Lower lobe of right lung (tissue), 2 donors: ENCODE data around the gene LRRC34. TPM values are rescaled to one million over a fixed set of nuclear protein-coding genes. Genes with fewer than 3 reads are reported as not detected.

Experiments used
- ATAC-seq, 2 donors: fragments of 200-7000 bp; cut with Tn5 transposase; one replicate each; pipeline ENCODE4 v1.9.1; 2020 to 2022; ENCODE audit warnings: mild to moderate bottlenecking in 2 of 2, moderate library complexity in 2 of 2
- DNase-seq: peaks from one replicate; pipeline ENCODE4 v3.0.0-alpha.2; 2020
- H3K27ac ChIP-seq: fragments of 200-600 bp; one replicate; pipeline ENCODE4 v1.8.0; 2022
- H3K27me3 ChIP-seq: fragments of 200-600 bp; one replicate; pipeline ENCODE4 v1.8.0; 2022; ENCODE audit warnings: low read depth
- H3K36me3 ChIP-seq: fragments of 200-600 bp; one replicate; pipeline ENCODE4 v1.8.0; 2022; ENCODE audit warnings: mild to moderate bottlenecking
- H3K4me1 ChIP-seq: fragments of 200-600 bp; one replicate; pipeline ENCODE4 v1.8.0; 2022
- H3K4me3 ChIP-seq: fragments of 200-600 bp; one replicate; pipeline ENCODE4 v1.8.0; 2022; ENCODE audit warnings: mild to moderate bottlenecking
- H3K9me3 ChIP-seq: fragments of 200-600 bp; one replicate; pipeline ENCODE4 v1.8.0; 2022
- intact Hi-C: fragments of 100-400 bp; cut with DNase I; formaldehyde crosslinking; loops from one replicate; pipeline ENCODE4 v1.11.0; 2022
- total RNA-seq: library from RNA; stranded (reverse); fragmentation: NEBNext Ultra II Directional; extraction: Animal tissue kit (Norgen Biotek cat#: 25700); gene quantifications from one replicate; pipeline ENCODE4 v1.2.1, GENCODE V29; 2021
- TF ChIP-seq, protein P1 (sequence below): fragments of 200-600 bp; IDR thresholded peaks from one replicate; pipeline ENCODE4 v1.8.0; 2022; ENCODE audit warnings: antibody characterized with exemption, mild to moderate bottlenecking
- donor health status: DM: no; HTN: yes; CAD: no; lungs with severe emphysema.

The LRRC34 gene
- total RNA-seq, 1 donor from 2014 or later, result 4.8 TPM

DNA sequence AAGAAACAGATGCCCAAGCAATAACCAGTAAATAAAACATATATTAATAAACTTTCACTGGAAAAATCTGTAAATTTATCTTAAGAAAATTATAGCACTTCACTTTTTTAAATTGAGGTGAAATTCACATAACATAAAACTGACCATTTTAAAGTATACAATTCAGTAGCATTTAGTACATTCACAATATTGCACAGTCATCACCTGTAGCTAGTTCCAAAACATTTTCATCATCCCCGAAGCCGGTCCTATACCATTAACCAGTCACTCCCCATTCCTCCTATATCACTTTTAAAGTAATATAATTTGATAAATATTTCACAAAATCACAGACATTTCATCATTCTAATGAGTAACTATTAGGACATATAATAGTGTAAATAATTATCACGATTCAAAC lies 8.0 kb downstream of the LRRC34 start:
- ATAC-seq, result no peak
- Histone ChIP-seq H3K27ac (no peak overlapping the region), H3K27me3 (no peaks in the 10 kb centered on the region)

DNA sequence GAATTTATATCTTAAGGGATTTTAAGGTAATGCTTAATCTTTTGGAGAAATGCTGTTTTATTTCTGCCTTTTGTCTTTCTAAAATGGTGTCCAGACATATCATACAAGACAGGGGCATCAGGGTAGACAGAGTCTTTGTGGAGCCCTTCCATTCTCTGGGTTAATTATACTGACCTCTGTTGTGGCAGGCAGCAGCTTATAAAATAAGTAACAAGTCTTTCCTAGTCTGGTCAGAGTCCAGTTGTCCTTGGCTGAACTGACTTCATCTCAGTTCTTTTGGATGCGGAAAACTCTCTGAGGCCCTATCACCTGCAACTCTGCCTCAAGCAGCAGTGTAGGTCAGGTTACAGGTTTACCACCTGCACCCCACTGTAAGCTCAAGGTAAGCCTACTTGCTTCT lies 20.3 kb downstream of the LRRC34 start:
- TF ChIP-seq, protein P1, sequence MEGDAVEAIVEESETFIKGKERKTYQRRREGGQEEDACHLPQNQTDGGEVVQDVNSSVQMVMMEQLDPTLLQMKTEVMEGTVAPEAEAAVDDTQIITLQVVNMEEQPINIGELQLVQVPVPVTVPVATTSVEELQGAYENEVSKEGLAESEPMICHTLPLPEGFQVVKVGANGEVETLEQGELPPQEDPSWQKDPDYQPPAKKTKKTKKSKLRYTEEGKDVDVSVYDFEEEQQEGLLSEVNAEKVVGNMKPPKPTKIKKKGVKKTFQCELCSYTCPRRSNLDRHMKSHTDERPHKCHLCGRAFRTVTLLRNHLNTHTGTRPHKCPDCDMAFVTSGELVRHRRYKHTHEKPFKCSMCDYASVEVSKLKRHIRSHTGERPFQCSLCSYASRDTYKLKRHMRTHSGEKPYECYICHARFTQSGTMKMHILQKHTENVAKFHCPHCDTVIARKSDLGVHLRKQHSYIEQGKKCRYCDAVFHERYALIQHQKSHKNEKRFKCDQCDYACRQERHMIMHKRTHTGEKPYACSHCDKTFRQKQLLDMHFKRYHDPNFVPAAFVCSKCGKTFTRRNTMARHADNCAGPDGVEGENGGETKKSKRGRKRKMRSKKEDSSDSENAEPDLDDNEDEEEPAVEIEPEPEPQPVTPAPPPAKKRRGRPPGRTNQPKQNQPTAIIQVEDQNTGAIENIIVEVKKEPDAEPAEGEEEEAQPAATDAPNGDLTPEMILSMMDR, result no peak
- no peak for ATAC-seq

More for the DNA sequence above, 8.0 kb downstream of the LRRC34 start:
- TF ChIP-seq, protein P1, result no peak
- Histone ChIP-seq H3K4me1 (no peaks in the 10 kb centered on the region), H3K36me3 (peaks cover 5% of the 10 kb centered on the region), H3K4me3 (no peak overlapping the region), H3K9me3 (no peaks in the 10 kb centered on the region)
- intact Hi-C loops, result no loop called here
- DNase-seq, result no peak

DNA sequence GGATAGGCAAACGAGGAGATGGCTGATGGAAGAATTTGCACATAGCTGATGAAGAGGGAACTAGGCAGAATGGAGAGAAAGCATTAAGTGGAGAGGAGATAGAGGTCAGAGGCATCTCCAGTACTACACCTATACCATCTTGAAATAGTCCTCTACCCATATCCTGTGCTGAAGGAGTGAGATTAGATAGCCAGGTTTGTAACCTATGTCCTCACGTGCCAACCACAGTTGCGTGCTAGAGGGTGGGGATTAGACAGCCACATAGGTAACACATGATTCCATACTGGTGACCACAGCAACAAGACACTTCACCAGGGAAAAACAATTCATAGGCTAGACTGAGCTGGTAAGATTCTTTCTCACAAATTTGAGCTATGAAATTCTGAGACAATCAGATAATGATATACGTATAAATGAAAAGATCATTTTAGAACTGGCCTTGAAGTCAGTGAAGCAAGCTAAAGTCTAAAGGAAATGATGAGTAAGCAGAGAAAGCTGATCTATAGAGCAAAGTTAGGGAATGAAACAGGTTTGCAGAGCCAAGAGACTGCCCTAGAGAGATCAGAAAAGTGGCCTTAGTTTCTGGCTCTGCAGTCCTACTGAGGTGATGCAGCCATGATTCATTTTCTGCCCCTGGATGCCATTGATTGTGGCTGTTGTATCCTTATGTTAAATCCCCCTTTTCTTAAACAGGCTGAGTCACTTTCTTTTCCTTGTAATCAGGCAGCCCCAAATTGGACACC lies 21.8 kb downstream of the LRRC34 start:
- intact Hi-C loops, result no loop called here

More for the DNA sequence above, 20.3 kb downstream of the LRRC34 start:
- no peak for DNase-seq
- Histone ChIP-seq H3K4me1 (no peaks in the 10 kb centered on the region), H3K4me3 (no peak overlapping the region), H3K27me3 (no peaks in the 10 kb centered on the region), H3K36me3 (peaks cover 34% of the 10 kb centered on the region), H3K27ac (no peak overlapping the region), H3K9me3 (no peaks in the 10 kb centered on the region)
- intact Hi-C loops, result no loop called here

DNA sequence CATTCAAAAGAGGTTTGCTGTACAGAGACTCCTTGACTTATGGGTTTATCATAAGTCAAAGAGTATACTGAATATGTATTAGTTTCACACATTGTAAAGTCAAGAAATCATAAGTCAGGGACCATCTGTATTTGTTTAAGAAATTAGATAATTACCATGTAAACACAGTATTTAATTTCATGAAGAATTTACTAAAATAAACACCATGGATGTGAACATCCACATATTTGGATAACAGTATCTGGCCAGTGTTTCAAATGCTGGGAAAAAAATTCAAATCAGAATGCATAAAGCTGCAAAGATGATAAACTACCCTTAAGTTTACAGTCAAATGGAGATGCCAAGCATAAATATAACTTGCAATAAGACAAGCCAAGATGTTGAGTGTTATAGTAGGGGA lies 22.5 kb downstream of the LRRC34 start:
- TF ChIP-seq, protein P1, result no peak
- Histone ChIP-seq H3K36me3 (peaks cover 56% of the 10 kb centered on the region), H3K4me3 (no peak overlapping the region), H3K27me3 (no peaks in the 10 kb centered on the region), H3K27ac (no peak overlapping the region), H3K9me3 (no peaks in the 10 kb centered on the region), H3K4me1 (no peaks in the 10 kb centered on the region)
- intact Hi-C loops, result no loop called here
- ATAC-seq (no peak), DNase-seq (no peak)

More for the DNA sequence above, 21.8 kb downstream of the LRRC34 start:
- no peak overlapping the region for H3K4me3 ChIP-seq
- H3K9me3 ChIP-seq, result no peaks in the 10 kb centered on the region
- TF ChIP-seq, protein P1, result no peak
- no peaks in the 10 kb centered on the region for H3K27me3 ChIP-seq
- H3K27ac ChIP-seq, result no peak overlapping the region
- ATAC-seq (no peak), DNase-seq (no peak)
- peaks cover 49% of the 10 kb centered on the region for H3K36me3 ChIP-seq
- no peaks in the 10 kb centered on the region for H3K4me1 ChIP-seq

DNA sequence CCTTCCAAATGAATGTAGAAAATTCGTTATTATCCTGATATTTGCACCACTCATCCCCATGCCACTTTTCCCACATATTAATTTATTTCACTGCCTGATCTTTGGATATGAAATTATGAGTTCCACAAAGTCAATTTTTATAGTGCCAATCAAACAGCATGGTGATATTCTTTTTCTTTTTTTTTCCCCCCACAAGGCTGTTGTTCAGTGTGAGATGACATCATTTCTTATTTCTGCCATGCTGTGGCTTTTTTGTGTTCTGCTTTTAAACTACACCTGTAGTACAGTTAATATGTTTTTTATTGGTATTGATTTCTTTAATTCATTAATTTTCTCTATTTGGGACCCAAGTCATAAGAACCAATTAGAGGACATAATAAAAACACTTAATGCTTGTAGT lies 24.9 kb downstream of the LRRC34 start:
- DNase-seq (no peak), ATAC-seq (no peak)
- Histone ChIP-seq H3K4me3 (no peak overlapping the region), H3K4me1 (no peaks in the 10 kb centered on the region), H3K36me3 (peaks cover 79% of the 10 kb centered on the region), H3K27me3 (no peaks in the 10 kb centered on the region), H3K27ac (no peak overlapping the region), H3K9me3 (no peaks in the 10 kb centered on the region)
- intact Hi-C loops, result no loop called here
- TF ChIP-seq, protein P1, result no peak
